WTC11 (cell line): Measurements from ENCODE around the gene NUP155. TPM values are rescaled to one million over a fixed set of nuclear protein-coding genes. Genes with fewer than 3 reads are reported as not detected.

ENCODE experiments used
- ATAC-seq: fragments of 200-7000 bp; cut with Tn5 transposase; 2 replicates; pipeline ENCODE4 v1.10.0; 2021; ENCODE audit warnings: mild to moderate bottlenecking, moderate library complexity
- CTCF ChIA-PET: fragments of 300-600 bp; sonication (Branson Sonifier 250); formaldehyde crosslinking; loops from one replicate; lab custom pipeline; 2021; ENCODE audit warnings: antibody characterized with exemption; lab: Charles Lee
- POLR2A ChIA-PET: fragments of 350-600 bp; sonication (Branson Sonifier 250); formaldehyde crosslinking; loops from one replicate; lab custom pipeline; 2021; ENCODE audit warnings: antibody characterized with exemption; lab: Charles Lee
- DNase-seq: peaks from one replicate; pipeline ENCODE4 v3.0.0; 2021; ENCODE audit warnings: low spot score
- H3K27ac Mint-ChIP-seq: 2 replicates; pipeline ENCODE4 v1.8.0; 2021; ENCODE audit warnings: mixed read lengths
- H3K27me3 Mint-ChIP-seq: 2 replicates; pipeline ENCODE4 v1.8.0; 2021; ENCODE audit warnings: low read depth, mild to moderate bottlenecking, moderate library complexity, mixed read lengths
- H3K36me3 Mint-ChIP-seq: 2 replicates; pipeline ENCODE4 v1.8.0; 2021; ENCODE audit warnings: mixed read lengths
- H3K4me1 Mint-ChIP-seq: 2 replicates; pipeline ENCODE4 v1.8.0; 2022; ENCODE audit warnings: mixed read lengths
- H3K4me3 Mint-ChIP-seq: 2 replicates; pipeline ENCODE4 v1.8.0; 2021; ENCODE audit warnings: mild to moderate bottlenecking, moderate library complexity, mixed read lengths
- H3K9me3 Mint-ChIP-seq: 2 replicates; pipeline ENCODE4 v1.8.0; 2021; ENCODE audit warnings: mixed read lengths
- AR ChIP-seq: fragments of 250-450 bp; sonication (Bioruptor Pico); IDR thresholded peaks from 2 replicates; pipeline ENCODE4 v1.9.0; 2021; ENCODE audit warnings: mild to moderate bottlenecking
- ARID4B ChIP-seq: sonication (generic); formaldehyde crosslinking; IDR thresholded peaks from 2 replicates; pipeline ENCODE4 v1.8.0; 2023; ENCODE audit warnings: missing genetic modification reagents, mild to moderate bottlenecking, borderline replicate concordance
- E2F4 ChIP-seq: sonication (generic); formaldehyde crosslinking; IDR thresholded peaks from 2 replicates; pipeline ENCODE4 v1.8.1; 2022; ENCODE audit warnings: low read depth, mild to moderate bottlenecking, moderate library complexity, missing genetic modification reagents, borderline replicate concordance
- FOXP4 ChIP-seq: sonication (generic); formaldehyde crosslinking; IDR thresholded peaks from 2 replicates; pipeline ENCODE4 v1.8.0; 2022; ENCODE audit warnings: mild to moderate bottlenecking, missing genetic modification reagents
- GTF2I ChIP-seq: fragments of 250-450 bp; sonication (Bioruptor Pico); conservative IDR thresholded peaks from 2 replicates; pipeline ENCODE4 v1.4.0; 2021; ENCODE audit warnings: mild to moderate bottlenecking
- HMGXB4 ChIP-seq: sonication (generic); formaldehyde crosslinking; IDR thresholded peaks from 2 replicates; pipeline ENCODE4 v1.8.1; 2023; ENCODE audit warnings: mild to moderate bottlenecking, moderate library complexity, missing genetic modification reagents
- NFATC4 ChIP-seq: fragments of 250-450 bp; sonication (Bioruptor Pico); IDR thresholded peaks from 2 replicates; pipeline ENCODE4 v1.9.0; 2021; ENCODE audit warnings: mild to moderate bottlenecking
- OVOL2 ChIP-seq: fragments of 250-450 bp; sonication (Bioruptor Pico); IDR thresholded peaks from 2 replicates; pipeline ENCODE4 v1.9.0; 2021; ENCODE audit warnings: mild to moderate bottlenecking, borderline replicate concordance
- PRRX2 ChIP-seq: fragments of 250-450 bp; sonication (Bioruptor Pico); IDR thresholded peaks from 2 replicates; pipeline ENCODE4 v1.8.0; 2021; ENCODE audit warnings: mild to moderate bottlenecking
- RELA ChIP-seq: sonication (generic); formaldehyde crosslinking; IDR thresholded peaks from 2 replicates; pipeline ENCODE4 v1.8.1; 2022; ENCODE audit warnings: missing genetic modification reagents, mild to moderate bottlenecking, borderline replicate concordance
- SP1 ChIP-seq: sonication (generic); formaldehyde crosslinking; conservative IDR thresholded peaks from 2 replicates; pipeline ENCODE4 v1.8.1; 2022; ENCODE audit warnings: missing genetic modification reagents
- TEAD1 ChIP-seq: sonication (generic); formaldehyde crosslinking; IDR thresholded peaks from 2 replicates; pipeline ENCODE4 v1.8.0; 2022; ENCODE audit warnings: mild to moderate bottlenecking, missing genetic modification reagents
- TP53 ChIP-seq: sonication (generic); formaldehyde crosslinking; IDR thresholded peaks from 2 replicates; pipeline ENCODE4 v1.8.1; 2023; ENCODE audit warnings: mild to moderate bottlenecking, missing genetic modification reagents
- USF2 ChIP-seq: sonication (generic); formaldehyde crosslinking; IDR thresholded peaks from 2 replicates; pipeline ENCODE4 v1.8.1; 2023; ENCODE audit warnings: mild to moderate bottlenecking, missing genetic modification reagents, moderate library complexity
- ZMAT4 ChIP-seq: fragments of 250-450 bp; sonication (Bioruptor Pico); IDR thresholded peaks from 2 replicates; pipeline ENCODE4 v1.9.0; 2021; ENCODE audit warnings: mild to moderate bottlenecking
- ZNF232 ChIP-seq: sonication (generic); formaldehyde crosslinking; IDR thresholded peaks from 2 replicates; pipeline ENCODE4 v1.8.0; 2022; ENCODE audit warnings: mild to moderate bottlenecking, missing genetic modification reagents
- ZNF263 ChIP-seq: sonication (generic); formaldehyde crosslinking; IDR thresholded peaks from 2 replicates; pipeline ENCODE4 v1.8.1; 2022; ENCODE audit warnings: low read depth, mild to moderate bottlenecking, moderate library complexity, missing genetic modification reagents
- ZNF423 ChIP-seq: fragments of 250-450 bp; sonication (Bioruptor Pico); IDR thresholded peaks from 2 replicates; pipeline ENCODE4 v2.1.2; 2022; ENCODE audit warnings: mild to moderate bottlenecking, moderate library complexity
- ZNF512 ChIP-seq: sonication (generic); formaldehyde crosslinking; IDR thresholded peaks from 2 replicates; pipeline ENCODE4 v1.8.1; 2022; ENCODE audit warnings: missing genetic modification reagents, borderline replicate concordance
- total RNA-seq: library from RNA; stranded (reverse); gene quantifications from 3 replicates; pipeline ENCODE4 v1.2.3, GENCODE V29; 2021

Gene NUP155
- total RNA-seq, 1 experiment from 2014 or later, result 92.1 TPM

GRCh38 chr5:37249815-37250164 lies 121.1 kb downstream of the NUP155 start (continued):
- TF ChIP-seq USF2 (CRISPR knock-in tag) (no peak), ARID4B (CRISPR knock-in tag) (no peak; the same call in 1 of the 2 replicates), OVOL2 (no peak), TEAD1 (no peak), ZNF232 (CRISPR knock-in tag) (0 out of 2 replicates have a peak, but pooled peaks have one; percentile 19), FOXP4 (CRISPR knock-in tag) (no peak), TP53 (CRISPR knock-in tag) (0 out of 2 replicates have a peak, but pooled peaks have one; percentile 43)

- peaks cover 7% of the 10 kb centered on the region for H3K9me3 Mint-ChIP-seq
- CTCF ChIA-PET, result interaction anchor here (0.9 kb wide), 2 partner anchors 17 to 53 kb away, joined by 3 to 6 read pairs; no protein-coding TSS in a partner anchor
- ATAC-seq (peak; percentile 92), DNase-seq (peak; percentile 82)
- H3K4me1 Mint-ChIP-seq, result peaks cover 8% of the 10 kb centered on the region
- peak within 1 kb of the TSS; percentile 91; the same call in 1 of the 2 replicates for H3K27ac Mint-ChIP-seq
- no peaks in the 10 kb centered on the region; the same call in 1 of the 2 replicates for H3K36me3 Mint-ChIP-seq
- peaks cover 8% of the 10 kb centered on the region for H3K27me3 Mint-ChIP-seq
- peak within 1 kb of the TSS; percentile 85 for H3K4me3 Mint-ChIP-seq
- POLR2A ChIA-PET, result interaction anchor here (0.6 to 1.7 kb wide), 3 partner anchors 23 to 814 kb away, joined by 3 to 5 read pairs (median 4); no protein-coding TSS in a partner anchor
- TF ChIP-seq NFATC4 (CRISPR knock-in tag) (no peak), AR (no peak), E2F4 (CRISPR knock-in tag) (no peak), ZNF263 (no peak), GTF2I (CRISPR knock-in tag) (no peak), SP1 (peak; percentile 66), ZMAT4 (no peak), RELA (no peak), TEAD1 (no peak), PRRX2 (CRISPR knock-in tag) (no peak), ZNF423 (CRISPR knock-in tag) (no peak), HMGXB4 (CRISPR knock-in tag) (peak; percentile 93), ZNF512 (CRISPR knock-in tag) (no peak), OVOL2 (no peak)
Measured at GRCh38 chr5:37248970-37249814, 121.7 kb downstream of the NUP155 start, which contains the start of gene CPLANE1. Gene CPLANE1, minus strand, starts transcription at chr5:37249376. Its CDS starts 1,678 bp downstream, at chr5:37247698.
